Measurements from ENCODE around the gene NRF1. TPM values are rescaled to one million over a fixed set of nuclear protein-coding genes. Genes with fewer than 3 reads are reported as not detected.

NRF1 gene
- total RNA-seq, 1 experiment from 2014 or later = 25.9 TPM

DNA sequence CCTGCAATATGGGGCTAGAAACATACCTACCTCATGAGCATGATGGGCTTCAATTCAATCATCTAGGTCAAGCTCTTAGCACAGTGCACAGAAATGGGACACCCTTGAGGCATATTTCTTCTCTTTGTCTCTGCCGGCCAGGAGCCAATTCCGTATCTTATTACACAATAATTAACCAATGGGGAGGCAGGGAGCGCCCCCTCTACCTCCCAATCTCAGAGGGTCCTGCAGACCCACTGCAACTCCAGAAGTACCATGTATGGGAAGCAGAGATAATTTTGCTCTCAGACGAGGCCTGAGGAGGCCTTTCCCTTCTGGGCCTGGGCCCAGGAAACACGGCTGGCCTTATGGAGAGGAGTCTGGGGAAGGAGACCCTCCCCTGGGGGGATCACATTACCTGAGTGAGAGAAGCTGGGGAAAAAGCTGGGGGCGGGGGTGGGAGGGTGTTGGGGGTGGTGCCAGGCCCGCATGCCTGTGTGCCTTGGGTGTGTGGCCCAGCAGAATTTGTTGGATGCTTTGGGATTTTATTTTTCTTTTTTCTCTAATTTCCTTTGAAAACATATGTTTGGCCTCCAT lies 185.8 kb downstream of the NRF1 start (continued):
- TF ChIP-seq REST (IDR thresholded peaks at IDR 0.05; ENCODE audit: low read depth) = no peak

DNA sequence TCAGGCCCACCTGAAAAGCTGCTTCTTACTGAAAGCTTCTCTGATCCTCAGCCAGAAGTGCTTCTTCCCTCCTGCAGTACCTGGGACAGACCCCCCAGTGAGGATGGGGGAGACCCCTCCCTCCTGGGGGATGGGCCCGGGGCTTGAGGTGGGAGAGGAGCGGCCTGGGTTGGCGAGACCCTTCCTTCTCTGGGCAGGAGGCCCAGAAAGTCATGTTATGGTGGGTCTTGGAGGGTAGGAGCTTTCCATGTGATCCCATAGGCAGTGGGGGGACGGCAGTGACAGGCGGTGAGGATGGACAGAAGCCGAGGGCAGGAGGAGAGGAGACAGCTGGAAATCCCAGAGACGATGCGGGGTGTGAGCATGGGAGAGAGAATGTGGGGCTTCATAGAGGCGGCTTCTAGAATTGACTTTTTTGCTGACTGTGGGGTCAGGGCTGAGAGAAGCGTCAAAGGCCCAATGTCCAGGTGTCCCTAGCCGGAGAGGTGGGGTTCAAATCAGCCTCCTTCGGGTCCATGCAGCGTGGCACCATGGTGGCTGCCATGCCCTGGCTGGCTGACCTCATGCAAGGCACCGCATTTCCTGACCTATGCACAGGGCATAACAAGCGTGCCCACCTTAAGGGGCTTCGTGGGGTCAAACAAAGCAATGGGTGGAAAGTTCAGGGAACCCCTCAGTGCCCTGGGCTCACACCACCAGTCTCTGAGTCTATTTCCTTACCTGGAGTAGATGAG lies 187.3 kb downstream of the NRF1 start:
- DNase-seq (ENCODE audit: low read depth, low spot score) (no peak), ATAC-seq (no peak)
- H4K20me1 ChIP-seq (ENCODE audit: insufficient read depth) = no peaks in the 10 kb centered on the region
- intact Hi-C loops (cut with micrococcal nuclease) = no loop called here
- CTCF ChIA-PET = no interaction called here
- H3K27ac ChIP-seq (ENCODE audit: low read depth, low read length) = no peak overlapping the region
- POLR2A ChIA-PET = no interaction called here
- no peak overlapping the region for H3K4me2 ChIP-seq (ENCODE audit: low read length)
- H3K36me3 ChIP-seq (ENCODE audit: control insufficient read depth in 1 of 2, insufficient read depth in 2 of 2, low read length in 2 of 2) = no peaks in the 10 kb centered on the region
- RAD21 ChIA-PET (ENCODE audit: low non-redundant PET in 1 of 2, low total read pairs in 2 of 2, uncharacterized antibody in 2 of 2, unreplicated experiment in 2 of 2) = no interaction called here
- H3K9me2 ChIP-seq (ENCODE audit: insufficient read depth) = no peaks in the 10 kb centered on the region
- H3K9me3 ChIP-seq (ENCODE audit: control insufficient read depth in 1 of 2, insufficient read depth in 1 of 2, low read depth in 1 of 2, low read length in 2 of 2) = no peaks in the 10 kb centered on the region
- no peaks in the 10 kb centered on the region for H3K4me1 ChIP-seq (ENCODE audit: control insufficient read depth in 1 of 2, insufficient read depth in 2 of 2, low read length in 2 of 2)
- no peaks in the 10 kb centered on the region for H3K27me3 ChIP-seq (ENCODE audit: insufficient read depth, low read length)
- no peak overlapping the region for H3K4me3 ChIP-seq (replicated peaks in 1 of 2; ENCODE audit: low read depth in 1 of 2, low read length in 2 of 2)
- H2AFZ ChIP-seq (ENCODE audit: low read depth, low read length, poor library complexity, severe bottlenecking) = no peak overlapping the region
- no peaks in the 10 kb centered on the region for H3K79me2 ChIP-seq (ENCODE audit: insufficient read depth, low read length)
- no TSS peak for BruUV-seq (replicated peaks)
- H3K9ac ChIP-seq (ENCODE audit: low read length) = no peak overlapping the region
- TF ChIP-seq POLR2A (IDR thresholded peaks at IDR 0.05; ENCODE audit: borderline replicate concordance, extremely low read depth, insufficient read depth, insufficient read length) = no peak
- no peak for TF ChIP-seq REST (IDR thresholded peaks at IDR 0.05; ENCODE audit: low read depth)
- TF ChIP-seq EGR1 (IDR thresholded peaks at IDR 0.05; ENCODE audit: low read depth) = no peak
- no peak for TF ChIP-seq YY1 (IDR thresholded peaks at IDR 0.05; ENCODE audit: extremely low read depth, insufficient replicate concordance, low read depth, low read length)
- no peak for TF ChIP-seq EZH2phosphoT487 (IDR thresholded peaks at IDR 0.05; ENCODE audit: borderline replicate concordance)
- TF ChIP-seq CTCF (IDR thresholded peaks at IDR 0.05 in 2 of 3, conservative IDR thresholded peaks at IDR 0.05 in 1 of 3; ENCODE audit: borderline replicate concordance in 1 of 3, insufficient read depth in 1 of 3, low read depth in 2 of 3, low read length in 2 of 3) = no peak
- no peak for TF ChIP-seq TCF7L2 (IDR thresholded peaks at IDR 0.05; ENCODE audit: borderline replicate concordance, extremely low read depth, insufficient read depth, insufficient read length)
- no peak for TF ChIP-seq CBX3 (IDR thresholded peaks at IDR 0.05; ENCODE audit: low read depth)
- no peak for TF ChIP-seq SRF (IDR thresholded peaks at IDR 0.05; ENCODE audit: low read depth)
- no peak for TF ChIP-seq POLR2AphosphoS5 (IDR thresholded peaks at IDR 0.05; ENCODE audit: low read depth, low read length)
- no peak for TF ChIP-seq SP1 (IDR thresholded peaks at IDR 0.05; ENCODE audit: low read depth)
- TF ChIP-seq, protein P1, sequence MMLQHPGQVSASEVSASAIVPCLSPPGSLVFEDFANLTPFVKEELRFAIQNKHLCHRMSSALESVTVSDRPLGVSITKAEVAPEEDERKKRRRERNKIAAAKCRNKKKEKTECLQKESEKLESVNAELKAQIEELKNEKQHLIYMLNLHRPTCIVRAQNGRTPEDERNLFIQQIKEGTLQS (IDR thresholded peaks at IDR 0.05) = no peak
- no peak for TF ChIP-seq ZFX (IDR thresholded peaks at IDR 0.05)
- no peak for TF ChIP-seq ZNF274 (IDR thresholded peaks at IDR 0.05; ENCODE audit: low read depth, low read length)
- TF ChIP-seq SIN3A (IDR thresholded peaks at IDR 0.05; ENCODE audit: low read depth) = no peak
